Endodermal cell (in vitro differentiated cells): ENCODE data around the gene ATXN2. TPM values are rescaled to one million over a fixed set of nuclear protein-coding genes. Genes with fewer than 3 reads are reported as not detected.

ENCODE experiments used
- DNase-seq: peaks from one replicate; pipeline ENCODE4 v3.0.0-alpha.2; 2017
- H3K27ac ChIP-seq: 2 replicates; pipeline ENCODE4 v1.5.1; 2013; ENCODE audit warnings: mild to moderate bottlenecking, low read depth, low read length, moderate library complexity
- H3K27me3 ChIP-seq: 2 replicates; pipeline ENCODE4 v1.6.1; 2013; ENCODE audit warnings: mild to moderate bottlenecking, low read length, moderate library complexity; ENCODE audit not compliant: insufficient read depth, control insufficient read depth, poor library complexity, severe bottlenecking
- H3K36me3 ChIP-seq: 2 replicates; pipeline ENCODE4 v1.7.0; 2013; ENCODE audit warnings: mild to moderate bottlenecking, low read length, moderate library complexity; ENCODE audit not compliant: control insufficient read depth, insufficient read depth
- H3K4me1 ChIP-seq: one replicate; pipeline ENCODE4 v1.7.0; 2013; ENCODE audit warnings: low read length; ENCODE audit not compliant: control insufficient read depth, insufficient read depth
- H3K4me3 ChIP-seq: 2 replicates; pipeline ENCODE4 v1.5.1; 2013; ENCODE audit warnings: mild to moderate bottlenecking, low read length, moderate library complexity
- H3K9ac ChIP-seq: 2 replicates; pipeline ENCODE4 v1.6.1; 2013; ENCODE audit warnings: mild to moderate bottlenecking, low read length, moderate library complexity; ENCODE audit not compliant: poor library complexity, severe bottlenecking; ENCODE audit errors: extremely low read depth
- H3K9me3 ChIP-seq: 2 replicates; pipeline ENCODE4 v1.6.1; 2013; ENCODE audit warnings: mild to moderate bottlenecking, low read length, moderate library complexity; ENCODE audit not compliant: control insufficient read depth
- H3K27ac Mint-ChIP-seq: 2 replicates; pipeline ENCODE4 v1.8.0; 2020; ENCODE audit warnings: mixed read lengths
- H3K27me3 Mint-ChIP-seq: 2 replicates; pipeline ENCODE4 v1.8.0; 2021; ENCODE audit warnings: mild to moderate bottlenecking, mixed read lengths; ENCODE audit not compliant: insufficient read depth
- H3K36me3 Mint-ChIP-seq: 2 replicates; pipeline ENCODE4 v1.8.0; 2020; ENCODE audit warnings: low read depth, mixed read lengths
- H3K4me1 Mint-ChIP-seq: 2 replicates; pipeline ENCODE4 v1.8.0; 2020; ENCODE audit warnings: mixed read lengths
- H3K4me3 Mint-ChIP-seq: 2 replicates; pipeline ENCODE4 v1.8.0; 2020; ENCODE audit warnings: mild to moderate bottlenecking, moderate library complexity, mixed read lengths
- H3K9me3 Mint-ChIP-seq: 2 replicates; pipeline ENCODE4 v1.8.0; 2020; ENCODE audit warnings: mild to moderate bottlenecking, mixed read lengths
- WGBS, 2 experiments: methylation state at CpG; one replicate each; pipeline versions ENCODE4 v1.1.5 to v1.1.7; 2013; ENCODE audit warnings: missing lambda C conversion rate in 2 of 2, mixed read lengths in 1 of 2; ENCODE audit not compliant: insufficient coverage in 1 of 2, insufficient read length in 1 of 2; 5-methylcytosine and 5-hydroxymethylcytosine counted together
- total RNA-seq, 2 donors: library from RNA; stranded (reverse); fragmentation: NEBNext Ultra II Directional in 1 of 2; extraction: Animal tissue kit (Norgen Biotek cat#: 25700) in 1 of 2; gene quantifications; 2 replicates in 1 of 2; 3 replicates in 1 of 2; pipeline ENCODE4 v1.2.1, GENCODE V29; 2021
- TF ChIP-seq, protein P1 (sequence below): fragments of 200-600 bp; sonication (generic); conservative IDR thresholded peaks from 2 replicates; pipeline ENCODE4 v1.5.0; 2021; ENCODE audit warnings: antibody characterized with exemption, mild to moderate bottlenecking

The ATXN2 gene
- total RNA-seq, 2 donors from 2014 or later: 85.7 to 87.3 TPM

DNA sequence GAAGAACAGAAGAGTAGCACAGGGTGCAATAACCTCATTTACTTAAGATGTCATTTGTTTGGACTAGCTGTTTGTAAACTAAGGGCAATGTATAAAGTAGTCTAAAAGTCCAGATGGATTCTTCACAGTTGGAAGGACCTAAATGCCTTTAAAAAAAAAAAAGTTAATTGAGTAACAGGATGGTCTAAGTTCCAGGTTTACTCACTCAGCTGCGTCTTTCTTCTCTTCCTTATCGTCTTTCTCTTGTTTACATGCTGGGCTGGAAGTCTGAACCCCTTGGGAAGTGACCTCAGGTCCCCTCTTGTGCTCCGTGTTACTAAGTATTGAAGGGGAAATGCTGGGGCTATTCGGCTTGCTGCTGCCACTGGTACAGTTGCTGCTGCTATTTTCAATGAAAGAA, 110.8 kb downstream of the ATXN2 start:
- 85 to 92% methylated on average over 2 to 4 of the region's 4 CpGs for WGBS, 2 experiments
- H3K4me1 Mint-ChIP-seq: peaks cover 2% of the 10 kb centered on the region
- H3K9me3 Mint-ChIP-seq: no peaks in the 10 kb centered on the region
- Histone ChIP-seq H3K36me3 (peaks cover 88% of the 10 kb centered on the region), H3K4me1 (no peaks in the 10 kb centered on the region), H3K27ac (no peak overlapping the region), H3K4me3 (no peak overlapping the region), H3K27me3 (no peaks in the 10 kb centered on the region), H3K9ac (no peak overlapping the region), H3K9me3 (no peaks in the 10 kb centered on the region)
- H3K27ac Mint-ChIP-seq: no peak overlapping the region
- no peaks in the 10 kb centered on the region for H3K27me3 Mint-ChIP-seq
- no peak overlapping the region for H3K4me3 Mint-ChIP-seq
- H3K36me3 Mint-ChIP-seq: peaks cover 58% of the 10 kb centered on the region
- TF ChIP-seq, protein P1, sequence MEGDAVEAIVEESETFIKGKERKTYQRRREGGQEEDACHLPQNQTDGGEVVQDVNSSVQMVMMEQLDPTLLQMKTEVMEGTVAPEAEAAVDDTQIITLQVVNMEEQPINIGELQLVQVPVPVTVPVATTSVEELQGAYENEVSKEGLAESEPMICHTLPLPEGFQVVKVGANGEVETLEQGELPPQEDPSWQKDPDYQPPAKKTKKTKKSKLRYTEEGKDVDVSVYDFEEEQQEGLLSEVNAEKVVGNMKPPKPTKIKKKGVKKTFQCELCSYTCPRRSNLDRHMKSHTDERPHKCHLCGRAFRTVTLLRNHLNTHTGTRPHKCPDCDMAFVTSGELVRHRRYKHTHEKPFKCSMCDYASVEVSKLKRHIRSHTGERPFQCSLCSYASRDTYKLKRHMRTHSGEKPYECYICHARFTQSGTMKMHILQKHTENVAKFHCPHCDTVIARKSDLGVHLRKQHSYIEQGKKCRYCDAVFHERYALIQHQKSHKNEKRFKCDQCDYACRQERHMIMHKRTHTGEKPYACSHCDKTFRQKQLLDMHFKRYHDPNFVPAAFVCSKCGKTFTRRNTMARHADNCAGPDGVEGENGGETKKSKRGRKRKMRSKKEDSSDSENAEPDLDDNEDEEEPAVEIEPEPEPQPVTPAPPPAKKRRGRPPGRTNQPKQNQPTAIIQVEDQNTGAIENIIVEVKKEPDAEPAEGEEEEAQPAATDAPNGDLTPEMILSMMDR: no peak
- DNase-seq: no peak

DNA sequence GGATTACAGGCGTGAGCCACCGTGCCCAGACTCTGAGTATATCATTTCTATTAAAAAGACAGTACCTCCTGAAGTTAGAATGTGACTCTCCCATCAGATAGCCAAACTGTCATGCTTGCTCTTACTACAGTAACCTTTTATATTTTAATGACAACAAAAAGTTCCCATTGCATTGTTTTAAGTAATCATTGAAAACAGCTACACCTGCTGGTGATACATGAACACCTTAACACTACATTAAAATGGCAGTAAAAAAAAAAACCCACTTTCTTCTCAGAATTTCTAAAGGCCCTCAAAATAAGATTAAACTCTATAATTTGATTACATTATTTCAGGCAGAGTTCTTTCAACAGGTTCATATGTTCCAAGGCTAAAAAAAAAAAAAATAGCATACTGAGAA, 116.7 kb downstream of the ATXN2 start:
- H3K9me3 ChIP-seq: no peaks in the 10 kb centered on the region
- H3K36me3 Mint-ChIP-seq: peaks cover 63% of the 10 kb centered on the region
- no peaks in the 10 kb centered on the region for H3K4me1 ChIP-seq
- no peak overlapping the region for H3K4me3 Mint-ChIP-seq
- H3K4me1 Mint-ChIP-seq: no peaks in the 10 kb centered on the region
- H3K27me3 ChIP-seq: no peaks in the 10 kb centered on the region
- TF ChIP-seq, protein P1: peak; percentile 62
- no peak overlapping the region for H3K27ac Mint-ChIP-seq
- WGBS, 2 experiments: 96 to 100% methylated on average over 2 of the region's 2 CpGs
- no peak overlapping the region for H3K9ac ChIP-seq
- H3K36me3 ChIP-seq: peaks cover 85% of the 10 kb centered on the region
- no peak for DNase-seq
- H3K27ac ChIP-seq: no peak overlapping the region
- H3K4me3 ChIP-seq: no peak overlapping the region
- no peaks in the 10 kb centered on the region for H3K9me3 Mint-ChIP-seq
- no peaks in the 10 kb centered on the region for H3K27me3 Mint-ChIP-seq

DNA sequence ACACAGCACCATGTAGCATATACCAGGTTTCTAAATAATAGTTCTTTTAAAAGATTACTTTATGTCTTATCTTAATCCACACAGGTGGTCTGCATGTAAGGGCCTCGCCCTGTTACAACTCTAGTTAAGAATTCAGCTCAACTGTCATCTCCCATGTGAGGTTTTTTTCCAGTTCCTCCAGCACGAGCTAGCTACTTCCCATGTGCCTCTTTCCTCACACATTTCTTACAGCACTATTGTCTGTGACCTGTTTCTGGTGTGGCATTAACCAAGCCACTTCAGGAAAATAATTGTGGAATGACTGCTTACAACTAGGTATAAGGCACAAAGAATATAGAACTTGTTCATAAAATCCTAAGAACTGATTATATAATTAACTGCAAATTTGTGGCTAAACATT, 127.9 kb downstream of the ATXN2 start:
- Histone ChIP-seq H3K9me3 (no peaks in the 10 kb centered on the region), H3K27me3 (no peaks in the 10 kb centered on the region), H3K27ac (no peak overlapping the region), H3K4me1 (no peaks in the 10 kb centered on the region), H3K36me3 (peaks cover 70% of the 10 kb centered on the region), H3K4me3 (no peak overlapping the region), H3K9ac (peak overlapping the region; percentile 11)
- no peaks in the 10 kb centered on the region for H3K9me3 Mint-ChIP-seq
- peak overlapping the region; percentile 11 for H3K27ac Mint-ChIP-seq
- TF ChIP-seq, protein P1: no peak
- no peaks in the 10 kb centered on the region for H3K4me1 Mint-ChIP-seq
- H3K4me3 Mint-ChIP-seq: no peak overlapping the region
- peaks cover 63% of the 10 kb centered on the region for H3K36me3 Mint-ChIP-seq
- WGBS, 2 experiments: 89 to 100% methylated on average over 1 to 2 of the region's 2 CpGs
- no peaks in the 10 kb centered on the region for H3K27me3 Mint-ChIP-seq
- no peak for DNase-seq
